ENCODE data around the gene MAMSTR.

The MAMSTR gene

GRCh38 chr19:48716562-48717291 lies 2.8 kb downstream of the MAMSTR start:
- TF ChIP-seq REST (IDR thresholded peaks at IDR 0.05; ENCODE audit: insufficient read depth in 1 of 2, low read depth in 2 of 2, low read length in 2 of 2) (no peak), SIN3A (IDR thresholded peaks at IDR 0.05; ENCODE audit: borderline replicate concordance, insufficient read depth, low read length) (peak; percentile 46; the same call in 1 of the 2 replicates), TAF1 (IDR thresholded peaks at IDR 0.05; ENCODE audit: borderline replicate concordance, insufficient read depth, low read length) (no peak), FOXP2 (optimal IDR thresholded peaks at IDR 0.05; ENCODE audit: borderline replicate concordance, extremely low read depth, extremely low read length, insufficient read depth) (peak; percentile 33), POLR2AphosphoS5 (IDR thresholded peaks at IDR 0.05; ENCODE audit: low read depth, low read length) (peak; percentile 83)

GRCh38 chr19:48715681-48716171 lies 3.8 kb downstream of the MAMSTR start:
- TF ChIP-seq SIN3A (IDR thresholded peaks at IDR 0.05; ENCODE audit: borderline replicate concordance, insufficient read depth, low read length) (no peak), POLR2AphosphoS5 (IDR thresholded peaks at IDR 0.05; ENCODE audit: low read depth, low read length) (no peak), FOXP2 (optimal IDR thresholded peaks at IDR 0.05; ENCODE audit: borderline replicate concordance, extremely low read depth, extremely low read length, insufficient read depth) (no peak), REST (IDR thresholded peaks at IDR 0.05; ENCODE audit: insufficient read depth in 1 of 2, low read depth in 2 of 2, low read length in 2 of 2) (no peak), TAF1 (IDR thresholded peaks at IDR 0.05; ENCODE audit: borderline replicate concordance, insufficient read depth, low read length) (no peak)

DNA sequence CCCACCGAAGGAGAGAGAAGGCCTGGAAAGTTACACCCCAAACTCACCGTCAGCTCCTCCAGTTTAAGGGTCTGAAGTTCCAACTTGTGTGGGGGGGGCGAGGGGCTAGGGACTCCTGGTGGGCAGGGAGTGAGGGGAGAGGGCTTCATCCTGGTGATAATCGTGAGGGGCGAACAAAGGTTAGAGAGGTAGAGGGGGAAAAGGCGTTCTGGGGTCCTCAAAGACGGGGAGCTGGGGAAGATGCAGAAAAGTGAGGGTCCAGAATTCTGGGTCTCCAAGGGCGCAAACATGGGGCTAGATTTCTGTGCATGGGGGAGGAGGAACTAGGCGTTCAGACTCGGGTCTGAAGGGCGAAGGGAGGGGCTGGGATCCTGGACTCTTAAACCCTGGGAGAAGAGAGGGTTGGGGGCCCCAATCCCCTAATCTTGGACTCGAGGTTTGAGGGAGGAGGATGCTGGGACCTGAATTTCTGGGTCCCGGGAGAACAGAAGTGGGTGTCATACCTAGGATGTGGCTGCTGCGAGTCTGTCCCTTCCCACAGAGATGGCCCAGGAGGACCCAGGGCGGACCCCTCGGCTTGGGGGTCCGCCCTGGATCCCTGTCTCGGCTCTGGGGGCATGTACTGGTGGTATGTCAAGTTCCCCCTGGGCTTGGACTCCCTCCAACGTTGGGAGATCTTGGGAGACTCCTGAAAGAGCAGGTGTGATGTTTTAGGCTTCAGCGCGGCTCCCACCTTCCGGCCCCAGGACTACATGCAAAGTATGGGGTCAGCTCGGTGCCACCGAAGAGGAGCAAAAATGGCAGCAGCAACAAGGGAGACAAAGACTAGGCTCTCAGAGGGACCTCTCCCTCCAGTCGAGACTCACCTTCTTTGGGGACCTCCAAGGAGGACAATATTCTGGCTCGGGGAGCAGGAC lies 4.5 kb downstream of the MAMSTR start:
- TF ChIP-seq SIN3A (IDR thresholded peaks at IDR 0.05; ENCODE audit: borderline replicate concordance, insufficient read depth, low read length) (no peak), TAF1 (IDR thresholded peaks at IDR 0.05; ENCODE audit: borderline replicate concordance, insufficient read depth, low read length) (no peak), FOXP2 (optimal IDR thresholded peaks at IDR 0.05; ENCODE audit: borderline replicate concordance, extremely low read depth, extremely low read length, insufficient read depth) (no peak), POLR2AphosphoS5 (IDR thresholded peaks at IDR 0.05; ENCODE audit: low read depth, low read length) (no peak), REST (IDR thresholded peaks at IDR 0.05; ENCODE audit: insufficient read depth in 1 of 2, low read depth in 2 of 2, low read length in 2 of 2) (no peak)

- TF ChIP-seq REST (IDR thresholded peaks at IDR 0.05; ENCODE audit: insufficient read depth in 1 of 2, low read depth in 2 of 2, low read length in 2 of 2) (no peak), TAF1 (IDR thresholded peaks at IDR 0.05; ENCODE audit: borderline replicate concordance, insufficient read depth, low read length) (no peak), POLR2AphosphoS5 (IDR thresholded peaks at IDR 0.05; ENCODE audit: low read depth, low read length) (peak; percentile 77), FOXP2 (optimal IDR thresholded peaks at IDR 0.05; ENCODE audit: borderline replicate concordance, extremely low read depth, extremely low read length, insufficient read depth) (peak; percentile 47), SIN3A (IDR thresholded peaks at IDR 0.05; ENCODE audit: borderline replicate concordance, insufficient read depth, low read length) (no peak)
These were observed 5.4 kb downstream of the MAMSTR start for GRCh38 chr19:48713864-48714755.

Data from PFSK-1 (cell line).